Measurements from ENCODE around the gene CD9. TPM values are rescaled to one million over a fixed set of nuclear protein-coding genes. Genes with fewer than 3 reads are reported as not detected.

The CD9 gene
- total RNA-seq, 6 donors from 2014 or later = 96.4 to 716 (median 484) TPM

- TF ChIP-seq POLR2AphosphoS5 (IDR thresholded peaks at IDR 0.05) (no peak), EP300 (IDR thresholded peaks at IDR 0.05) (no peak), CTCF (IDR thresholded peaks at IDR 0.05) (no peak), POLR2A (IDR thresholded peaks at IDR 0.05) (no peak)
- Histone ChIP-seq H3K27ac (peak overlapping the region; percentile 52 to 84 (median 84)), H3K27me3 (no peaks in the 10 kb centered on the region), H3K36me3 (peaks cover 0 to 37% (median 12%) of the 10 kb centered on the region in 4 donors), H3K4me1 (peaks cover 63 to 90% (median 84%) of the 10 kb centered on the region in 4 donors), H3K4me3 (no peak overlapping the region), H3K9me3 (no peaks in the 10 kb centered on the region)
- no peak for ATAC-seq (ENCODE audit: low FRiP score in 2 of 2)
- no peak for DNase-seq
- WGBS, 2 donors = 61 to 84% methylated on average over 5 of the region's 5 CpGs
Observed at GRCh38 chr12:6225630-6226001, 25.4 kb downstream of the CD9 start.

- peaks cover 64 to 90% (median 87%) of the 10 kb centered on the region in 4 donors for H3K4me1 ChIP-seq
- ATAC-seq (ENCODE audit: low FRiP score in 2 of 2) = peak; percentile 61 to 71
- no peaks in the 10 kb centered on the region for H3K27me3 ChIP-seq
- H3K36me3 ChIP-seq = peaks cover 0 to 37% (median 12%) of the 10 kb centered on the region in 4 donors
- peak in 1 of 2 donors; percentile 64 for DNase-seq
- no peaks in the 10 kb centered on the region for H3K9me3 ChIP-seq
- WGBS, 2 donors = 15 to 31% methylated on average over 12 of the region's 12 CpGs
- H3K4me3 ChIP-seq = no peak overlapping the region
- H3K27ac ChIP-seq = peak overlapping the region; percentile 52 to 84 (median 84)
- TF ChIP-seq POLR2A (IDR thresholded peaks at IDR 0.05) = peak in 1 of 4 donors; percentile 13
- no peak for TF ChIP-seq EP300 (IDR thresholded peaks at IDR 0.05)
- no peak for TF ChIP-seq CTCF (IDR thresholded peaks at IDR 0.05)
- no peak for TF ChIP-seq POLR2AphosphoS5 (IDR thresholded peaks at IDR 0.05)
Observed at GRCh38 chr12:6226002-6226678, 25.9 kb downstream of the CD9 start.

- H3K27ac ChIP-seq = peak overlapping the region; percentile 52 to 84 (median 84)
- H3K4me3 ChIP-seq = no peak overlapping the region
- no peaks in the 10 kb centered on the region for H3K9me3 ChIP-seq
- WGBS, 2 donors = 65 to 70% methylated on average over 10 of the region's 10 CpGs
- DNase-seq (peak in 1 of 2 donors; percentile 55), ATAC-seq (ENCODE audit: low FRiP score in 2 of 2) (peak; percentile 13 to 30)
- peaks cover 0 to 37% (median 12%) of the 10 kb centered on the region in 4 donors for H3K36me3 ChIP-seq
- H3K4me1 ChIP-seq = peaks cover 69 to 90% (median 87%) of the 10 kb centered on the region in 4 donors
- H3K27me3 ChIP-seq = no peaks in the 10 kb centered on the region
- TF ChIP-seq POLR2A (IDR thresholded peaks at IDR 0.05) (no peak), POLR2AphosphoS5 (IDR thresholded peaks at IDR 0.05) (peak in 1 of 2 donors; percentile 2), EP300 (IDR thresholded peaks at IDR 0.05) (no peak), CTCF (IDR thresholded peaks at IDR 0.05) (no peak)
Observed at GRCh38 chr12:6226679-6227051, 26.5 kb downstream of the CD9 start.

GRCh38 chr12:6228535-6229223, 28.5 kb downstream of the CD9 start:
- ATAC-seq (ENCODE audit: low FRiP score in 2 of 2) = no peak
- H3K27ac ChIP-seq = peak overlapping the region; percentile 78 to 84 (median 84)
- H3K9me3 ChIP-seq = no peaks in the 10 kb centered on the region
- H3K36me3 ChIP-seq = peaks cover 0 to 48% (median 15%) of the 10 kb centered on the region in 4 donors
- 45 to 55% methylated on average over 8 to 9 of the region's 9 CpGs for WGBS, 2 donors
- no peak for TF ChIP-seq POLR2A (IDR thresholded peaks at IDR 0.05)
- no peak for TF ChIP-seq CTCF (IDR thresholded peaks at IDR 0.05)
- no peak for TF ChIP-seq EP300 (IDR thresholded peaks at IDR 0.05)
- TF ChIP-seq POLR2AphosphoS5 (IDR thresholded peaks at IDR 0.05) = no peak
- no peak for DNase-seq
- H3K27me3 ChIP-seq = no peaks in the 10 kb centered on the region
- H3K4me1 ChIP-seq = peaks cover 75 to 92% (median 82%) of the 10 kb centered on the region in 4 donors
- H3K4me3 ChIP-seq = no peak overlapping the region
